ENCODE results near the gene RBM4B.
"Not testable (repeated sequence)": the region's sequence is repeated elsewhere in the genome, so short reads cannot be mapped to it uniquely, and the experiment has no call there.

Gene RBM4B

GRCh38 chr11:66686100-66686785 lies 8.6 kb upstream of the RBM4B start:
- no peak for DNase-seq

GRCh38 chr11:66685276-66686099 lies 7.8 kb upstream of the RBM4B start:
- no peak for DNase-seq

- DNase-seq: no peak
These were observed 6.9 kb upstream of the RBM4B start for GRCh38 chr11:66684635-66685034.

- no peak for DNase-seq
These were observed 6.2 kb upstream of the RBM4B start for GRCh38 chr11:66683877-66684276.

- DNase-seq: no peak
These were observed 3.4 kb upstream of the RBM4B start for GRCh38 chr11:66680966-66681645.

GRCh38 chr11:66676931-66677598 lies 622 bp downstream of the RBM4B start:
- no peak for DNase-seq

GRCh38 chr11:66676282-66676919 lies 1.3 kb downstream of the RBM4B start:
- DNase-seq: no peak

GRCh38 chr11:66674964-66675602 lies 2.6 kb downstream of the RBM4B start:
- no peak for DNase-seq

GRCh38 chr11:66670816-66671215 lies 6.9 kb downstream of the RBM4B start:
- no peak for DNase-seq

- DNase-seq: no peak
These were observed 12.3 kb downstream of the RBM4B start for GRCh38 chr11:66665369-66665768.

- no peak for DNase-seq
These were observed 13.9 kb downstream of the RBM4B start for GRCh38 chr11:66663741-66664296.

GRCh38 chr11:66659763-66660162 lies 17.9 kb downstream of the RBM4B start:
- DNase-seq: no peak

GRCh38 chr11:66653123-66653522 lies 24.6 kb downstream of the RBM4B start:
- no peak for DNase-seq

- DNase-seq: no peak
These were observed 25.0 kb downstream of the RBM4B start for GRCh38 chr11:66652651-66653050.

- no peak for DNase-seq
These were observed 26.7 kb downstream of the RBM4B start for GRCh38 chr11:66651016-66651415.

GRCh38 chr11:66649903-66650302 lies 27.8 kb downstream of the RBM4B start:
- no peak for DNase-seq

- no peak for DNase-seq
These were observed 30.9 kb downstream of the RBM4B start for GRCh38 chr11:66646828-66647227.

GRCh38 chr11:66643745-66644437 lies 33.8 kb downstream of the RBM4B start:
- DNase-seq: no peak

- DNase-seq: no peak
These were observed 35.9 kb downstream of the RBM4B start for GRCh38 chr11:66641834-66642233.

GRCh38 chr11:66639814-66640340 lies 37.8 kb downstream of the RBM4B start:
- DNase-seq: not testable (repeated sequence)

Data from COR-L47 (cell line).